A673 (cell line): ENCODE results near the gene CIDEA. TPM values are rescaled to one million over a fixed set of nuclear protein-coding genes. Genes with fewer than 3 reads are reported as not detected.

Source experiments
- BruUV-seq: library from RNA; stranded (reverse); fragments of 400-500 nt; replicated peaks from 2 replicates; lab custom pipeline; 2021; lab: Mats Ljungman, UMichigan
- CTCF ChIA-PET: fragments of 300-600 bp; sonication (Branson Sonifier 250); formaldehyde crosslinking; loops from one replicate; lab custom pipeline; 2022; ENCODE audit warnings: antibody characterized with exemption; lab: Charles Lee
- POLR2A ChIA-PET: fragments of 300-600 bp; sonication (Branson Sonifier 250); formaldehyde crosslinking; loops from one replicate; lab custom pipeline; 2022; ENCODE audit warnings: antibody characterized with exemption; ENCODE audit not compliant: low non-redundant PET; lab: Charles Lee
- DNase-seq: peaks from one replicate; pipeline ENCODE4 v3.0.0-alpha.2; 2015; ENCODE audit warnings: low spot score
- H3K27ac ChIP-seq: fragments of 200-600 bp; sonication (generic); 2 replicates; pipeline ENCODE4 v1.5.1; 2016; ENCODE audit warnings: mixed run types, low read depth, mild to moderate bottlenecking, mixed read lengths, antibody characterized with exemption, low read length; ENCODE audit not compliant: poor library complexity, severe bottlenecking
- H3K27me3 ChIP-seq: fragments of 200-600 bp; sonication (generic); replicated peaks from 2 replicates; pipeline ENCODE4 v1.6.1; 2017; ENCODE audit warnings: mixed run types, low read depth, mild to moderate bottlenecking, mixed read lengths, antibody characterized with exemption, low read length; ENCODE audit not compliant: insufficient read depth, poor library complexity
- H3K36me3 ChIP-seq: fragments of 200-600 bp; sonication (generic); 2 replicates; pipeline ENCODE4 v1.6.1; 2016; ENCODE audit warnings: mixed run types, mild to moderate bottlenecking, mixed read lengths, antibody characterized with exemption, low read length; ENCODE audit not compliant: insufficient read depth, poor library complexity, severe bottlenecking
- H3K4me1 ChIP-seq: fragments of 200-600 bp; sonication (generic); 2 replicates; pipeline ENCODE4 v1.6.1; 2017; ENCODE audit warnings: mixed run types, mild to moderate bottlenecking, mixed read lengths, antibody characterized with exemption, low read length; ENCODE audit not compliant: insufficient read depth, poor library complexity, severe bottlenecking
- H3K4me3 ChIP-seq: fragments of 200-600 bp; sonication (generic); 2 replicates; pipeline ENCODE4 v1.5.1; 2016; ENCODE audit warnings: low read depth, mixed run types, mild to moderate bottlenecking, mixed read lengths, low read length; ENCODE audit not compliant: poor library complexity, severe bottlenecking
- H3K9me3 ChIP-seq: fragments of 200-600 bp; sonication (generic); 2 replicates; pipeline ENCODE4 v1.6.1; 2016; ENCODE audit warnings: mixed run types, low read depth, mild to moderate bottlenecking, mixed read lengths, antibody characterized with exemption, low read length; ENCODE audit not compliant: poor library complexity, severe bottlenecking
- EZH2 ChIP-seq: fragments of 200-600 bp; sonication (generic); IDR thresholded peaks from 2 replicates; pipeline ENCODE4 v1.6.1; 2017; ENCODE audit warnings: borderline replicate concordance, low read depth, mild to moderate bottlenecking, mixed read lengths, antibody characterized with exemption, low read length; ENCODE audit not compliant: poor library complexity, severe bottlenecking
- intact Hi-C: fragments of 100-400 bp; cut with micrococcal nuclease; formaldehyde crosslinking; loops from one replicate; pipeline ENCODE4 v1.10.0; 2022; ENCODE audit not compliant: unreplicated experiment
- total RNA-seq: library from RNA; stranded (reverse); gene quantifications from 2 replicates; pipeline ENCODE4 v1.2.3, GENCODE V29; 2021
- TF ChIP-seq, protein P1 (sequence below): fragments of 300-800, 200-600 bp; sonication (generic); conservative IDR thresholded peaks from 2 replicates; pipeline ENCODE4 v1.5.1; 2017; ENCODE audit warnings: low read depth, mild to moderate bottlenecking, antibody characterized with exemption, low read length, moderate library complexity, mixed read lengths

Gene CIDEA
- total RNA-seq, 1 experiment from 2014 or later = not detected

GRCh38 chr18:12248926-12249720 is 5.0 kb upstream of the CIDEA start:
- no peak for DNase-seq
- CTCF ChIA-PET = no interaction called here
- TF ChIP-seq, protein P1, sequence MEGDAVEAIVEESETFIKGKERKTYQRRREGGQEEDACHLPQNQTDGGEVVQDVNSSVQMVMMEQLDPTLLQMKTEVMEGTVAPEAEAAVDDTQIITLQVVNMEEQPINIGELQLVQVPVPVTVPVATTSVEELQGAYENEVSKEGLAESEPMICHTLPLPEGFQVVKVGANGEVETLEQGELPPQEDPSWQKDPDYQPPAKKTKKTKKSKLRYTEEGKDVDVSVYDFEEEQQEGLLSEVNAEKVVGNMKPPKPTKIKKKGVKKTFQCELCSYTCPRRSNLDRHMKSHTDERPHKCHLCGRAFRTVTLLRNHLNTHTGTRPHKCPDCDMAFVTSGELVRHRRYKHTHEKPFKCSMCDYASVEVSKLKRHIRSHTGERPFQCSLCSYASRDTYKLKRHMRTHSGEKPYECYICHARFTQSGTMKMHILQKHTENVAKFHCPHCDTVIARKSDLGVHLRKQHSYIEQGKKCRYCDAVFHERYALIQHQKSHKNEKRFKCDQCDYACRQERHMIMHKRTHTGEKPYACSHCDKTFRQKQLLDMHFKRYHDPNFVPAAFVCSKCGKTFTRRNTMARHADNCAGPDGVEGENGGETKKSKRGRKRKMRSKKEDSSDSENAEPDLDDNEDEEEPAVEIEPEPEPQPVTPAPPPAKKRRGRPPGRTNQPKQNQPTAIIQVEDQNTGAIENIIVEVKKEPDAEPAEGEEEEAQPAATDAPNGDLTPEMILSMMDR = no peak
- TF ChIP-seq EZH2 = no peak
- intact Hi-C loops = no loop called here
- H3K4me3 ChIP-seq = no peak overlapping the region
- H3K36me3 ChIP-seq = no peaks in the 10 kb centered on the region
- H3K4me1 ChIP-seq = peaks cover 3% of the 10 kb centered on the region
- BruUV-seq = no TSS peak
- POLR2A ChIA-PET = no interaction called here
- no peaks in the 10 kb centered on the region for H3K9me3 ChIP-seq
- H3K27me3 ChIP-seq = peaks cover 37% of the 10 kb centered on the region
- no peak overlapping the region for H3K27ac ChIP-seq

DNA sequence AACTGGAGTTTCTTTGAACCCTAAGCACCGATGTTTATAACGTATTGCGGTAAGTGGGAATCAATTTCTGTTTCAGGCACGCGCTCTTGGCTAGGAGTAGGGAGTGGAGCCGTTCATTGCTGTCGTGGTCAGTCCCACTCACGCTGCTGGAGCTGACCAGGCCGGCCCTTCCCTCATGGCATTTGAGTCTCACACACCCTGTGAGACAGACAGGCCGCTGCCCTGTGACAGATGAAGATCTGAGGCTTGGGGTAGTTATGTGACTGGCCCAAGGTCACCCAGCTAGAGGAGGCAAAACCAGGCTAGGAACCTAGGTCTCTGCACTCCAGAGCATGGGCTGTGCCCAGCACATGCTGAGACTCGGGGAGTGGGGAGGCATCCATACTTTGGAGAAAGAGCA is 2.9 kb upstream of the CIDEA start:
- no peaks in the 10 kb centered on the region for H3K9me3 ChIP-seq
- H3K27me3 ChIP-seq = peaks cover 57% of the 10 kb centered on the region
- BruUV-seq = no TSS peak
- no peaks in the 10 kb centered on the region for H3K36me3 ChIP-seq
- no peak overlapping the region for H3K4me3 ChIP-seq
- POLR2A ChIA-PET = no interaction called here
- intact Hi-C loops = no loop called here
- no peak overlapping the region for H3K27ac ChIP-seq
- TF ChIP-seq, protein P1 = no peak
- TF ChIP-seq EZH2 = no peak
- DNase-seq = no peak
- CTCF ChIA-PET = no interaction called here
- peaks cover 9% of the 10 kb centered on the region for H3K4me1 ChIP-seq

- TF ChIP-seq EZH2 = no peak
- TF ChIP-seq, protein P1 = no peak
- BruUV-seq = no TSS peak
These were observed 2.1 kb upstream of the CIDEA start for GRCh38 chr18:12252061-12252460.

More at GRCh38 chr18:12252061-12252460, 2.1 kb upstream of the CIDEA start:
- H3K27me3 ChIP-seq = peaks cover 54% of the 10 kb centered on the region
- H3K27ac ChIP-seq = no peak overlapping the region
- intact Hi-C loops = no loop called here
- H3K4me1 ChIP-seq = peaks cover 9% of the 10 kb centered on the region
- POLR2A ChIA-PET = no interaction called here
- H3K9me3 ChIP-seq = no peaks in the 10 kb centered on the region
- H3K36me3 ChIP-seq = no peaks in the 10 kb centered on the region
- no peak for DNase-seq
- CTCF ChIA-PET = no interaction called here
- no peak overlapping the region for H3K4me3 ChIP-seq
